Measurements from ENCODE around the gene POLN. TPM values are rescaled to one million over a fixed set of nuclear protein-coding genes. Genes with fewer than 3 reads are reported as not detected.

POLN gene
- total RNA-seq, 4 donors from 2014 or later, result 0.70 to 6.6 (median 3.2) TPM

- no peak overlapping the region for H3K4me3 ChIP-seq
- peaks cover 0 to 11% (median 0%) of the 10 kb centered on the region in 4 donors for H3K4me1 ChIP-seq
- H3K27ac ChIP-seq, result no peak overlapping the region
- TF ChIP-seq POLR2A (IDR thresholded peaks at IDR 0.05) (no peak), CTCF (IDR thresholded peaks at IDR 0.05) (no peak)
- H3K27me3 ChIP-seq, result no peaks in the 10 kb centered on the region
- peak in 1 of 3 donors; percentile 14 for DNase-seq
- peaks cover 0 to 67% (median 0%) of the 10 kb centered on the region in 3 donors for H3K36me3 ChIP-seq
- no peaks in the 10 kb centered on the region for H3K9me3 ChIP-seq
Observed at GRCh38 chr4:2249526-2250356, 7.8 kb upstream of the POLN start.

GRCh38 chr4:2248821-2249261, 6.9 kb upstream of the POLN start:
- H3K27me3 ChIP-seq, result no peaks in the 10 kb centered on the region
- TF ChIP-seq CTCF (IDR thresholded peaks at IDR 0.05) (no peak), POLR2A (IDR thresholded peaks at IDR 0.05) (no peak)
- H3K27ac ChIP-seq, result no peak overlapping the region
- H3K36me3 ChIP-seq, result peaks cover 0 to 58% (median 0%) of the 10 kb centered on the region in 3 donors
- no peak overlapping the region for H3K4me3 ChIP-seq
- peak in 2 of 3 donors; percentile 13 to 46 for DNase-seq
- H3K9me3 ChIP-seq, result no peaks in the 10 kb centered on the region
- H3K4me1 ChIP-seq, result peaks cover 0 to 20% (median 0%) of the 10 kb centered on the region in 4 donors

GRCh38 chr4:2248044-2248780, 6.3 kb upstream of the POLN start:
- TF ChIP-seq CTCF (IDR thresholded peaks at IDR 0.05), result no peak
- TF ChIP-seq POLR2A (IDR thresholded peaks at IDR 0.05), result no peak
- Histone ChIP-seq H3K36me3 (peaks cover 0 to 52% (median 0%) of the 10 kb centered on the region in 3 donors), H3K4me3 (no peak overlapping the region), H3K27ac (no peak overlapping the region), H3K27me3 (no peaks in the 10 kb centered on the region), H3K4me1 (peaks cover 0 to 25% (median 0%) of the 10 kb centered on the region in 4 donors), H3K9me3 (no peaks in the 10 kb centered on the region)
- DNase-seq, result peak in 2 of 3 donors; percentile 6 to 37

GRCh38 chr4:2247128-2248043, 5.5 kb upstream of the POLN start:
- H3K9me3 ChIP-seq, result no peaks in the 10 kb centered on the region
- DNase-seq, result peak in 2 of 3 donors; percentile 10 to 40
- no peak overlapping the region for H3K4me3 ChIP-seq
- no peak overlapping the region for H3K27ac ChIP-seq
- peaks cover 0 to 44% (median 0%) of the 10 kb centered on the region in 3 donors for H3K36me3 ChIP-seq
- TF ChIP-seq POLR2A (IDR thresholded peaks at IDR 0.05) (no peak), CTCF (IDR thresholded peaks at IDR 0.05) (no peak)
- peaks cover 0 to 27% (median 0%) of the 10 kb centered on the region in 4 donors for H3K4me1 ChIP-seq
- no peaks in the 10 kb centered on the region for H3K27me3 ChIP-seq
